ENCODE results near the gene TMC7. TPM values are rescaled to one million over a fixed set of nuclear protein-coding genes. Genes with fewer than 3 reads are reported as not detected.

TMC7 gene
- total RNA-seq, 1 experiment from 2014 or later, result 0.82 TPM

DNA sequence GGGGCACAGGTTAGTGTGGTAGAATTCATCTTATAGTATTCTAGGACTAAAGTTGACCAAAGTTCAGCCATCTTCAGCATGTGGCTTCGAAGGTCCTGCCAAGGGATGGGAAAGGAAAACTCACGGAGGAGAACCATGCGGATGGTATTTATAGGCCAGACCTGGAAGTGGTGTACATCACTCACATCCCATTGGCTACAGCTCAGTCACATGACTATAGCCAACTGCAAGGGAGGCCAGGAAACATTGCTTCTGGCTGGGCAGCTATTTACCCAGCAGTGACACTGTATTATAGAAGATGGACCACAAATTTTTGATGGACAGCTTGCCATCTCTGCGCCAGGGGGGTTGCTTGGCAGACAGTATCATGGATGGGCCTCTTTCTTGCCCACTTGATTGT is 48.0 kb downstream of the TMC7 start:
- intact Hi-C loops (cut with micrococcal nuclease; ENCODE audit: unreplicated experiment), result no loop called here
- Histone ChIP-seq H3K27me3 (replicated peaks; ENCODE audit: insufficient read depth, low read depth, low read length, poor library complexity) (no peaks in the 10 kb centered on the region), H3K4me3 (ENCODE audit: low read depth, low read length, poor library complexity, severe bottlenecking) (no peak overlapping the region), H3K36me3 (ENCODE audit: insufficient read depth, low read length, poor library complexity, severe bottlenecking) (no peaks in the 10 kb centered on the region), H3K4me1 (ENCODE audit: insufficient read depth, low read length, poor library complexity, severe bottlenecking) (no peaks in the 10 kb centered on the region), H3K9me3 (ENCODE audit: low read depth, low read length, poor library complexity, severe bottlenecking) (no peaks in the 10 kb centered on the region), H3K27ac (ENCODE audit: low read depth, low read length, poor library complexity, severe bottlenecking) (no peak overlapping the region)
- TF ChIP-seq, protein P1, sequence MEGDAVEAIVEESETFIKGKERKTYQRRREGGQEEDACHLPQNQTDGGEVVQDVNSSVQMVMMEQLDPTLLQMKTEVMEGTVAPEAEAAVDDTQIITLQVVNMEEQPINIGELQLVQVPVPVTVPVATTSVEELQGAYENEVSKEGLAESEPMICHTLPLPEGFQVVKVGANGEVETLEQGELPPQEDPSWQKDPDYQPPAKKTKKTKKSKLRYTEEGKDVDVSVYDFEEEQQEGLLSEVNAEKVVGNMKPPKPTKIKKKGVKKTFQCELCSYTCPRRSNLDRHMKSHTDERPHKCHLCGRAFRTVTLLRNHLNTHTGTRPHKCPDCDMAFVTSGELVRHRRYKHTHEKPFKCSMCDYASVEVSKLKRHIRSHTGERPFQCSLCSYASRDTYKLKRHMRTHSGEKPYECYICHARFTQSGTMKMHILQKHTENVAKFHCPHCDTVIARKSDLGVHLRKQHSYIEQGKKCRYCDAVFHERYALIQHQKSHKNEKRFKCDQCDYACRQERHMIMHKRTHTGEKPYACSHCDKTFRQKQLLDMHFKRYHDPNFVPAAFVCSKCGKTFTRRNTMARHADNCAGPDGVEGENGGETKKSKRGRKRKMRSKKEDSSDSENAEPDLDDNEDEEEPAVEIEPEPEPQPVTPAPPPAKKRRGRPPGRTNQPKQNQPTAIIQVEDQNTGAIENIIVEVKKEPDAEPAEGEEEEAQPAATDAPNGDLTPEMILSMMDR (conservative IDR thresholded peaks at IDR 0.05; ENCODE audit: low read depth, low read length), result no peak
- no peak for TF ChIP-seq EZH2 (IDR thresholded peaks at IDR 0.05; ENCODE audit: borderline replicate concordance, low read depth, low read length, poor library complexity, severe bottlenecking)
- ChIA-PET CTCF (no interaction called here), POLR2A (ENCODE audit: low non-redundant PET) (interaction anchor here (0.7 kb wide), 1 partner anchor 125 kb away, joined by 3 read pairs; no protein-coding TSS in a partner anchor)
- DNase-seq (ENCODE audit: low spot score), result no peak
- no TSS peak for BruUV-seq (replicated peaks)

GRCh38 chr16:19033761-19034160 is 50.0 kb downstream of the TMC7 start:
- H3K4me1 ChIP-seq (ENCODE audit: insufficient read depth, low read length, poor library complexity, severe bottlenecking), result no peaks in the 10 kb centered on the region
- BruUV-seq (replicated peaks), result no TSS peak
- DNase-seq (ENCODE audit: low spot score), result no peak
- CTCF ChIA-PET, result no interaction called here
- H3K27me3 ChIP-seq (replicated peaks; ENCODE audit: insufficient read depth, low read depth, low read length, poor library complexity), result no peaks in the 10 kb centered on the region
- no peaks in the 10 kb centered on the region for H3K36me3 ChIP-seq (ENCODE audit: insufficient read depth, low read length, poor library complexity, severe bottlenecking)
- H3K4me3 ChIP-seq (ENCODE audit: low read depth, low read length, poor library complexity, severe bottlenecking), result no peak overlapping the region
- TF ChIP-seq EZH2 (IDR thresholded peaks at IDR 0.05; ENCODE audit: borderline replicate concordance, low read depth, low read length, poor library complexity, severe bottlenecking), result no peak
- TF ChIP-seq, protein P1 (conservative IDR thresholded peaks at IDR 0.05; ENCODE audit: low read depth, low read length), result no peak
- POLR2A ChIA-PET (ENCODE audit: low non-redundant PET), result no interaction called here
- H3K27ac ChIP-seq (ENCODE audit: low read depth, low read length, poor library complexity, severe bottlenecking), result no peak overlapping the region
- H3K9me3 ChIP-seq (ENCODE audit: low read depth, low read length, poor library complexity, severe bottlenecking), result no peaks in the 10 kb centered on the region
- intact Hi-C loops (cut with micrococcal nuclease; ENCODE audit: unreplicated experiment), result no loop called here

DNA sequence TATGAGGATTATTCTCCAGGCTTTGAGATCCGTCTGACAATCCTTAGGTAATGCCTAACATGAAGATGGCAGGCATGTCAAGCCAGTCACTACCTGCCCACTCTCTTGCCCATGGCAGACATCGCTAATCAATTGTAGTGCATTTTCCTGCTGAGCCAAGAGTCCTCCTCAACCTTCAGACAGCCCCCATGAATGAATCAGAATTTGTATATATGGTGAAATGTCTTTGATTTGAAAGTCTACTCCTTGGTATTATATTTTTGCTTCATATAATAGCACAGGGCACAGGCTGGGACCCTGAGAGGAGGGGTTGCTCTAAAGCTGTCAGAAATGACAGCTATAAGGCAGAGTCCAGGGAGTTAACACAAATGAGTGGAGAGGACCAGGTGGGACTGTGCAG is 56.7 kb downstream of the TMC7 start:
- Histone ChIP-seq H3K4me1 (ENCODE audit: insufficient read depth, low read length, poor library complexity, severe bottlenecking) (no peaks in the 10 kb centered on the region), H3K4me3 (ENCODE audit: low read depth, low read length, poor library complexity, severe bottlenecking) (no peak overlapping the region), H3K27ac (ENCODE audit: low read depth, low read length, poor library complexity, severe bottlenecking) (no peak overlapping the region), H3K27me3 (replicated peaks; ENCODE audit: insufficient read depth, low read depth, low read length, poor library complexity) (no peaks in the 10 kb centered on the region), H3K36me3 (ENCODE audit: insufficient read depth, low read length, poor library complexity, severe bottlenecking) (no peaks in the 10 kb centered on the region), H3K9me3 (ENCODE audit: low read depth, low read length, poor library complexity, severe bottlenecking) (no peaks in the 10 kb centered on the region)
- TF ChIP-seq EZH2 (IDR thresholded peaks at IDR 0.05; ENCODE audit: borderline replicate concordance, low read depth, low read length, poor library complexity, severe bottlenecking), result no peak
- TF ChIP-seq, protein P1 (conservative IDR thresholded peaks at IDR 0.05; ENCODE audit: low read depth, low read length), result no peak
- intact Hi-C loops (cut with micrococcal nuclease; ENCODE audit: unreplicated experiment), result no loop called here
- ChIA-PET CTCF (no interaction called here), POLR2A (ENCODE audit: low non-redundant PET) (no interaction called here)
- DNase-seq (ENCODE audit: low spot score), result no peak
- BruUV-seq (replicated peaks), result no TSS peak

All from A673 (cell line).